Endothelial cell of umbilical vein (primary cell): ENCODE results near the gene KCNRG. TPM values are rescaled to one million over a fixed set of nuclear protein-coding genes. Genes with fewer than 3 reads are reported as not detected.

Experiments
- BruUV-seq: library from RNA; stranded (reverse); fragments of 400-500 nt; replicated peaks from 2 replicates; lab custom pipeline; 2021; lab: Mats Ljungman, UMichigan
- CTCF ChIA-PET: fragments of 300-600, 350-600 bp; sonication (Branson Sonifier 250); formaldehyde crosslinking; loops from one replicate; lab custom pipeline; 2021; ENCODE audit warnings: antibody characterized with exemption, inconsistent platforms; lab: Charles Lee
- POLR2A ChIA-PET: fragments of 300-600, 350-600 bp; sonication (Branson Sonifier 250); formaldehyde crosslinking; loops from one replicate; lab custom pipeline; 2021; ENCODE audit warnings: antibody characterized with exemption, inconsistent platforms; lab: Charles Lee
- DNase-seq: peaks from one replicate; pipeline ENCODE4 v3.0.0-alpha.2; 2011; ENCODE audit warnings: low read depth, low spot score
- FAIRE-seq: peaks from 2 replicates; lab custom pipeline; 2011; peaks lifted over from hg19 to GRCh38; lab: Jason Lieb, UNC
- H2AFZ ChIP-seq: 2 replicates; pipeline ENCODE4 v1.6.0; 2012; ENCODE audit warnings: low read depth, low read length, control low read depth, inconsistent platforms
- H3K27ac ChIP-seq: 2 replicates; pipeline ENCODE4 v1.5.1; 2011; ENCODE audit warnings: low read depth, mild to moderate bottlenecking, control low read depth, low read length, moderate library complexity; ENCODE audit not compliant: insufficient read depth
- H3K27me3 ChIP-seq, 2 experiments: 2 replicates each; pipeline versions ENCODE4 v1.6.0 to v1.6.1; 2011; ENCODE audit warnings: low read length in 2 of 2, mixed read lengths in 1 of 2; ENCODE audit not compliant: control insufficient read depth in 2 of 2, insufficient read depth in 2 of 2
- H3K36me3 ChIP-seq, 2 experiments: 2 replicates in 1 of 2; 3 replicates in 1 of 2; pipeline ENCODE4 v1.5.1; 2011; ENCODE audit warnings: low read length in 2 of 2, mild to moderate bottlenecking in 1 of 2, moderate library complexity in 1 of 2; ENCODE audit not compliant: control insufficient read depth in 2 of 2, insufficient read depth in 2 of 2; ENCODE audit errors: extremely low read depth in 1 of 2
- H3K4me1 ChIP-seq: 3 replicates; pipeline ENCODE4 v1.5.1; 2011; ENCODE audit warnings: mild to moderate bottlenecking, low read length; ENCODE audit not compliant: control insufficient read depth, insufficient read depth; ENCODE audit errors: extremely low read depth
- H3K4me2 ChIP-seq: 2 replicates; pipeline ENCODE4 v1.6.1; 2011; ENCODE audit warnings: low read length, control low read depth, mixed read lengths; ENCODE audit not compliant: insufficient read depth
- H3K4me3 ChIP-seq, 3 experiments: fragments of 200-600 bp in 1 of 3; sonication (generic), shearing (Covaris generic) in 1 of 3; replicated peaks in 1 of 3; 2 replicates each; pipeline ENCODE4 v1.5.1; 2011 to 2016; ENCODE audit warnings: control low read depth in 3 of 3, low read length in 3 of 3, mild to moderate bottlenecking in 2 of 3, inconsistent platforms in 1 of 3, low read depth in 1 of 3, moderate library complexity in 1 of 3; ENCODE audit not compliant: insufficient read depth in 1 of 3
- H3K79me2 ChIP-seq: 2 replicates; pipeline ENCODE4 v1.6.0; 2012; ENCODE audit warnings: low read length, inconsistent platforms; ENCODE audit not compliant: control insufficient read depth, insufficient read depth
- H3K9ac ChIP-seq: replicated peaks from 2 replicates; pipeline ENCODE3; 2011; ENCODE audit warnings: low read length, control low read depth; ENCODE audit not compliant: insufficient read depth; ENCODE audit errors: extremely low read depth
- H3K9me1 ChIP-seq: replicated peaks from 3 replicates; pipeline ENCODE4 v1.6.0; 2011; ENCODE audit warnings: mild to moderate bottlenecking, low read length; ENCODE audit not compliant: control insufficient read depth, insufficient read depth; ENCODE audit errors: extremely low read depth
- H3K9me3 ChIP-seq: replicated peaks from 2 replicates; pipeline ENCODE4 v1.5.1; 2012; ENCODE audit warnings: low read length, inconsistent platforms; ENCODE audit not compliant: control insufficient read depth, insufficient read depth
- H4K20me1 ChIP-seq: replicated peaks from 2 replicates; pipeline ENCODE3; 2011; ENCODE audit warnings: mild to moderate bottlenecking, low read length; ENCODE audit not compliant: control insufficient read depth, insufficient read depth; ENCODE audit errors: extremely low read depth
- EZH2 ChIP-seq: IDR thresholded peaks from 2 replicates; pipeline ENCODE4 v1.6.1; 2012; ENCODE audit warnings: borderline replicate concordance, low read depth, mild to moderate bottlenecking, moderate library complexity, low read length, inconsistent platforms; ENCODE audit not compliant: severe bottlenecking
- FOS ChIP-seq: IDR thresholded peaks from 2 replicates; pipeline ENCODE4 v1.6.1; 2011; ENCODE audit warnings: mild to moderate bottlenecking, low read length, moderate library complexity, borderline replicate concordance; ENCODE audit not compliant: insufficient read depth
- GATA2 ChIP-seq: IDR thresholded peaks from 2 replicates; pipeline ENCODE4 v1.7.0; 2011; ENCODE audit warnings: low read depth, mild to moderate bottlenecking, moderate library complexity, mixed read lengths, low read length; ENCODE audit not compliant: insufficient read length, insufficient read depth
- JUN ChIP-seq: IDR thresholded peaks from 2 replicates; pipeline ENCODE4 v1.6.1; 2011; ENCODE audit warnings: borderline replicate concordance, low read depth; ENCODE audit not compliant: insufficient read length, insufficient read depth
- MYC ChIP-seq: IDR thresholded peaks from one replicate; pipeline ENCODE4 v1.6.1; 2011; ENCODE audit warnings: mild to moderate bottlenecking, low read depth, low read length
- POLR2A ChIP-seq: IDR thresholded peaks from 2 replicates; pipeline ENCODE4 v1.6.1; 2012; ENCODE audit warnings: low read depth, mild to moderate bottlenecking, control low read depth, low read length
- POLR2AphosphoS5 ChIP-seq: IDR thresholded peaks from 2 replicates; pipeline ENCODE4 v1.6.1; 2012; ENCODE audit warnings: low read depth, mild to moderate bottlenecking, control low read depth, low read length, moderate library complexity; ENCODE audit not compliant: insufficient read depth
- dilution Hi-C: fragments of 300-500 bp; cut with MboI; formaldehyde crosslinking; loops from one replicate; pipeline ENCODE4 v1.15.0; 2019; ENCODE audit warnings: low sequenced_read_pairs; ENCODE audit not compliant: extremely low pct_ligation_motif_present
- intact Hi-C: fragments of 100-400 bp; cut with micrococcal nuclease; formaldehyde crosslinking; loops from one replicate; pipeline ENCODE4 v1.10.0; 2022
- polyA plus RNA-seq, 4 experiments: library from polyadenylated mRNA; depleted of rRNA in 3 of 4; stranded (reverse) in 3 of 4; unstranded in 1 of 4; fragments of >200 nt; gene quantifications; 2 replicates each; pipeline versions ENCODE4 v1.2.1 to v1.2.3, GENCODE V29; 2011 to 2012; ENCODE audit warnings: missing spikeins in 1 of 4
- total RNA-seq: library from RNA; stranded (reverse); gene quantifications from 2 replicates; pipeline ENCODE4 v1.2.3, GENCODE V29; 2021
- TF ChIP-seq, protein P1 (sequence below): IDR thresholded peaks from 2 replicates; pipeline ENCODE4 v1.6.1; 2011; ENCODE audit not compliant: insufficient read depth, insufficient read length
- TF ChIP-seq, protein P2 (sequence below), 2 donors: IDR thresholded peaks; 1 replicate in 1 of 2; 2 replicates in 1 of 2; pipeline ENCODE4 v1.5.1; 2011; ENCODE audit warnings: low read length in 2 of 2, mild to moderate bottlenecking in 2 of 2, moderate library complexity in 2 of 2, control low read depth in 1 of 2, inconsistent platforms in 1 of 2, low read depth in 1 of 2; ENCODE audit not compliant: insufficient read depth in 1 of 2; ENCODE audit errors: extremely low read depth in 1 of 2

The KCNRG gene
- total and polyA plus RNA-seq, 2 donors (not counting 3 experiments of a cell fraction or from before 2014, with no cell fraction given) = 0.86 to 1.3 TPM

DNA sequence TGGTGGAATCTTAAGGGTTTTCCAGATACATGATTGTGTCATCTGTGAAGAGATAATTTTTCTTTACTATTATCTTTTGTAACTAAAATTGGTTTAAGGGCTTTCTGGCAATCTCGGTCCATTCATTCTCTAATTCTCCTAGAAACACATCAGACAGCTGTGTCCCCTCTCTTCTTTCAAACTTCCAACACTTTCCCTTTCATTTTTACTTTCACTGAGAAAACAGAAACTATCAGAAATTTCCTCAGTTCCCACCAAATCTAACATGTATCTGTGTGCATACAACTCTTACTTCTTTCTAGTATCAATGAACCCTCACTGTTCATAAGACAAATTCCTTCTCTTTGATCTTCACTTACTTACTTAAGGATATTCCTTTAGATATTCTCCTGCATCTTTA lies 40.2 kb downstream of the KCNRG start:
- no peak for DNase-seq
- Histone ChIP-seq H3K27ac (no peak overlapping the region), H3K9me3 (no peaks in the 10 kb centered on the region), H3K36me3 (peaks cover 0 to under 1% of the 10 kb centered on the region in 2 experiments), H3K4me3 (no peak overlapping the region), H3K4me1 (no peaks in the 10 kb centered on the region), H3K9ac (no peak overlapping the region), H3K79me2 (peaks cover 78% of the 10 kb centered on the region), H3K4me2 (no peak overlapping the region), H4K20me1 (no peaks in the 10 kb centered on the region), H3K27me3 (no peaks in the 10 kb centered on the region), H2AFZ (no peak overlapping the region), H3K9me1 (no peaks in the 10 kb centered on the region)
- CTCF ChIA-PET = no interaction called here
- POLR2A ChIA-PET = no interaction called here
- FAIRE-seq = no peak
- no TSS peak for BruUV-seq
- dilution Hi-C loops = no loop called here
- intact Hi-C loops = no loop called here
- TF ChIP-seq POLR2AphosphoS5 = no peak
- no peak for TF ChIP-seq JUN
- no peak for TF ChIP-seq MYC
- TF ChIP-seq, protein P1, sequence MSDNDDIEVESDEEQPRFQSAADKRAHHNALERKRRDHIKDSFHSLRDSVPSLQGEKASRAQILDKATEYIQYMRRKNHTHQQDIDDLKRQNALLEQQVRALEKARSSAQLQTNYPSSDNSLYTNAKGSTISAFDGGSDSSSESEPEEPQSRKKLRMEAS = no peak
- no peak for TF ChIP-seq GATA2
- no peak for TF ChIP-seq FOS
- TF ChIP-seq, protein P2, sequence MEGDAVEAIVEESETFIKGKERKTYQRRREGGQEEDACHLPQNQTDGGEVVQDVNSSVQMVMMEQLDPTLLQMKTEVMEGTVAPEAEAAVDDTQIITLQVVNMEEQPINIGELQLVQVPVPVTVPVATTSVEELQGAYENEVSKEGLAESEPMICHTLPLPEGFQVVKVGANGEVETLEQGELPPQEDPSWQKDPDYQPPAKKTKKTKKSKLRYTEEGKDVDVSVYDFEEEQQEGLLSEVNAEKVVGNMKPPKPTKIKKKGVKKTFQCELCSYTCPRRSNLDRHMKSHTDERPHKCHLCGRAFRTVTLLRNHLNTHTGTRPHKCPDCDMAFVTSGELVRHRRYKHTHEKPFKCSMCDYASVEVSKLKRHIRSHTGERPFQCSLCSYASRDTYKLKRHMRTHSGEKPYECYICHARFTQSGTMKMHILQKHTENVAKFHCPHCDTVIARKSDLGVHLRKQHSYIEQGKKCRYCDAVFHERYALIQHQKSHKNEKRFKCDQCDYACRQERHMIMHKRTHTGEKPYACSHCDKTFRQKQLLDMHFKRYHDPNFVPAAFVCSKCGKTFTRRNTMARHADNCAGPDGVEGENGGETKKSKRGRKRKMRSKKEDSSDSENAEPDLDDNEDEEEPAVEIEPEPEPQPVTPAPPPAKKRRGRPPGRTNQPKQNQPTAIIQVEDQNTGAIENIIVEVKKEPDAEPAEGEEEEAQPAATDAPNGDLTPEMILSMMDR (IDR thresholded peaks at IDR 0.05; ENCODE audit: extremely low read depth in 1 of 2, insufficient read depth in 1 of 2, low read depth in 1 of 2, low read length in 2 of 2) = no peak
- TF ChIP-seq POLR2A = no peak
- TF ChIP-seq EZH2 = no peak
